HFF-Myc (cell line): ENCODE data around the gene ECM1.

Source experiments
- DNase-seq: peaks from one replicate; pipeline ENCODE4 v3.0.0-alpha.2; 2011; ENCODE audit warnings: low read depth; ENCODE audit errors: extremely low read depth
- H3K4me3 ChIP-seq: replicated peaks from 2 replicates; pipeline ENCODE4 v1.5.1; 2011; ENCODE audit warnings: low read depth, mild to moderate bottlenecking, control low read depth, low read length
- TF ChIP-seq, protein P1 (sequence below): IDR thresholded peaks from 2 replicates; pipeline ENCODE4 v1.5.1; 2012; ENCODE audit warnings: mild to moderate bottlenecking, low read depth, low read length, control low read depth; ENCODE audit errors: missing control alignments

Gene ECM1

DNA sequence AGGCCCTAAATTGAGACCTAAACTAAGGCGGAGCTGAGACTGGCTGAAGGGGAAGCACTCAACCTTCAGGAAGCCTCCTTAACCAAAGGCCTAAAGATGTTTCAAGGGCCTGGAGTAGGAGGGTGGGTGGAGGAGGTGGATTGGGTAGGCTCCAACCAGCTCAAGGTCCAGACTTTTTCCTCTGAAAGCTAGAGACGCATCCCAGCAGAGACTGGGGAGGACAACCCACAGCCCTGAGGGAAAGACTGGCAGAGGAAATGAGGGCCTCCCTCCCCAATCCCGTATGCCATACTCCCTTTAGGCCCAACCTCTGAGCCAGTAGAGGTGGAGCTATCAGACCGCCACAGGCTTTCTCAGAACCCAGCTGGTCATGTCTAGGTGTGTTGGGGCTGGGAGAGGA lies 1.1 kb downstream of the ECM1 start:
- TF ChIP-seq, protein P1, sequence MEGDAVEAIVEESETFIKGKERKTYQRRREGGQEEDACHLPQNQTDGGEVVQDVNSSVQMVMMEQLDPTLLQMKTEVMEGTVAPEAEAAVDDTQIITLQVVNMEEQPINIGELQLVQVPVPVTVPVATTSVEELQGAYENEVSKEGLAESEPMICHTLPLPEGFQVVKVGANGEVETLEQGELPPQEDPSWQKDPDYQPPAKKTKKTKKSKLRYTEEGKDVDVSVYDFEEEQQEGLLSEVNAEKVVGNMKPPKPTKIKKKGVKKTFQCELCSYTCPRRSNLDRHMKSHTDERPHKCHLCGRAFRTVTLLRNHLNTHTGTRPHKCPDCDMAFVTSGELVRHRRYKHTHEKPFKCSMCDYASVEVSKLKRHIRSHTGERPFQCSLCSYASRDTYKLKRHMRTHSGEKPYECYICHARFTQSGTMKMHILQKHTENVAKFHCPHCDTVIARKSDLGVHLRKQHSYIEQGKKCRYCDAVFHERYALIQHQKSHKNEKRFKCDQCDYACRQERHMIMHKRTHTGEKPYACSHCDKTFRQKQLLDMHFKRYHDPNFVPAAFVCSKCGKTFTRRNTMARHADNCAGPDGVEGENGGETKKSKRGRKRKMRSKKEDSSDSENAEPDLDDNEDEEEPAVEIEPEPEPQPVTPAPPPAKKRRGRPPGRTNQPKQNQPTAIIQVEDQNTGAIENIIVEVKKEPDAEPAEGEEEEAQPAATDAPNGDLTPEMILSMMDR: no peak
- no peak for DNase-seq
- H3K4me3 ChIP-seq: 0 out of 2 replicates have a peak overlapping the region, but pooled peaks have one; percentile 32

DNA sequence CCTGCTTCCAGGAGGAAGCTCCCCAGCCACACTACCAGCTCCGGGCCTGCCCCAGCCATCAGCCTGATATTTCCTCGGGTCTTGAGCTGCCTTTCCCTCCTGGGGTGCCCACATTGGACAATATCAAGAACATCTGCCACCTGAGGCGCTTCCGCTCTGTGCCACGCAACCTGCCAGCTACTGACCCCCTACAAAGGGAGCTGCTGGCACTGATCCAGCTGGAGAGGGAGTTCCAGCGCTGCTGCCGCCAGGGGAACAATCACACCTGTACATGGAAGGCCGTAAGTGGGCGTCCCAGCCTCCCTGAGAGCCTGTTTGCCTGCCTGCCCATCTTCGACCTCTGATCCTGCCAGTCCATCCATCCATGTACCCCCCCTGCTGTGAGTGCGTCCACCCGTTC lies 3.6 kb downstream of the ECM1 start:
- DNase-seq: no peak
- TF ChIP-seq, protein P1: no peak
- no peak overlapping the region for H3K4me3 ChIP-seq

DNA sequence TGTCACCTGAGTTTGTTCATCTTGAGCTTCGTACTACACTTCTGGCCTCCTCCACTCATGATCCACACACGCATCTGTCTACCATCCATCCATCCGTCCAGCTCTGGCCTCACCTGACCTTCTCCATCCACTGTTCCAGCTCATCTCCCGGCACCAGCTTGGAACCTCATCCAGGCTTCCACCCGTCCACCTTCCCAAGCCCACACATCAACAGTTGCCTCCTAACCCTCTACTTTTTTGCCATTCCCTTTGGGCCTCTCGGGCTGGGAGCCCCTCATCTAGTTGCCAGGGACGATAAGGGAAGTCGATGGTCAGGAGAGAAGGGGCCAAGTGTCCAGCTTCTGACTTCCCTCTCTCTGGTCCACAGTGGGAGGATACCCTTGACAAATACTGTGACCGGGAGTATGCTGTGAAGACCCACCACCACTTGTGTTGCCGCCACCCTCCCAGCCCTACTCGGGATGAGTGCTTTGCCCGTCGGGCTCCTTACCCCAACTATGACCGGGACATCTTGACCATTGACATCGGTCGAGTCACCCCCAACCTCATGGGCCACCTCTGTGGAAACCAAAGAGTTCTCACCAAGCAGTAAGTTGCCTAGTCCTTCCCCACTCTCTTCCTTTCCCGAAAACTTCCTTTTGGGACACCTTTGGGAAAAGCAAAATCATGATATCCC lies 4.2 kb downstream of the ECM1 start:
- TF ChIP-seq, protein P1: no peak
- H3K4me3 ChIP-seq: no peak overlapping the region
- DNase-seq: no peak

DNA sequence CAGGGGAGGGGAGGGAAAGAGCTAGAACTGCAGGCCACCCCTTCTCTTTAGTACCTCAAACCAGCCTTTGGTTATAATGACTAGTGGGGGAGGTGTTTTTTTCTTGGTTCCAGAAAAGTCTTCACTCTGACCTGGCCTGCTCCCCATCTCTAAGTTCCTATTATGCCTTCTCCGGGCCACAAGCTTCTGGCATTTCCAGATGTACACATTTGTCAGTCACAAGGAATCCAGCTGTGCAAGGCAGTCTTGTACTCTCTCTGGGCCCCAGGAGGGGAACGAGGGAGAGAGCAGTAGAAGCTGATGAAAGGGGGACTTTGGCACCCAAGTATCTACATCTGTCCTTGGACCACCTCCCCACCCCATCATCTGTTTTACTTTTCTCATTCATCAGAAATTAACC lies 4.9 kb downstream of the ECM1 start:
- DNase-seq: no peak
- no peak overlapping the region for H3K4me3 ChIP-seq
- TF ChIP-seq, protein P1: no peak

DNA sequence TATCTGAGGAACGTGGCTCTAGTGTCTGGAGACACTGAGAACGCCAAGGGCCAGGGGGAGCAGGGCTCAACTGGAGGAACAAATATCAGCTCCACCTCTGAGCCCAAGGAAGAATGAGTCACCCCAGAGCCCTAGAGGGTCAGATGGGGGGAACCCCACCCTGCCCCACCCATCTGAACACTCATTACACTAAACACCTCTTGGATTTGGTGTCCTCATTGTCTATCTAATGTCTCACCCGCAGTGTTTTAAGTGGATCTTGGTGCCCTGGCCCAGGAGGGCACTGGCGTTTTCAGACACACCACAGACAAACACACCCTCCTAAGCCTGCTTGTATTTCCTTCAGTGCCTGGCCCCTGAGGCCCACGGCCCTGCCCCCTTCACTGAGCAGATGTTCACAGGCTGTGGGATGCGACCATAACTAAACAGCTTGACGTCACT lies 5.5 kb downstream of the ECM1 start:
- DNase-seq: no peak
- H3K4me3 ChIP-seq: no peak overlapping the region
- TF ChIP-seq, protein P1: no peak

DNA sequence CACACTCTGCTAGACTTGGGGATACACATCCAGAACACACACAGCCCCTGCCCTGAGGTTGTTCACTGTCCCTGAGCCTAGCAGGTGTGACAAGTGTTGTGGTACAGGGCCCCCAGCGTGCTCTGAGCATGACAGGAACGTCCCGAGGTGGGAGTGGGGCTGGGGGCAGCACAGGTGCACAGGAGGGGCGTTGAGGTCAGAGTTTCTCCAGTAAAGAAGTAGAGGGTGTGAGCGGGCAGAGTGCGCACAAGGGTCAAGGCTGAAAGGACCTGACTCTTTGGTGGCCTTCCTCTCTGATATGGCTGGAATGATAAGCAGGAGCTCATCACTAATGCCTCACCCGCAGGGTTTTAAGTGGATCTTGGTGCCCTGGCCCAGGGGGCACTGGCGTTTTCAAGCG lies 6.4 kb downstream of the ECM1 start:
- TF ChIP-seq, protein P1: no peak
- no peak for DNase-seq
- no peak overlapping the region for H3K4me3 ChIP-seq

DNA sequence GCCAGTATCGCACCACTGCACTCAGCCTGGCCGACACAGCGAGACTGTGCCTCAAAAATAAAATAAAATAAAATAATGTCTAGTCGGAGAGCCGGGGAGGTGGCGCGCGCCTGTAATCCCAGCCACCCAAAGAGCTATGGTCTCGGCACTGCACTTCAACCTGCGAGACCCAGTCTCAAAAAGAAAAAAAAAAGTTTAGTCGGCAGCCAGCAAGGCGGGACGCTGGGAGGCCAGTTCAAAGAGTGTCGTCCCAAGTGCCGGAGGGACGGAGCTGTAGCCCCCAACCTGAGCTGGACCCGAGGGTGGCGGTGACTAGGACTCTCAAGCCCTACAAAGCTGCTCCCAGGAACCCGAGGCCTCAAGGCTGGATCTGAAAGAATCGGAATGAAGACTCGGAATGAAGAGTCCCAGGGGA lies 7.0 kb downstream of the ECM1 start:
- TF ChIP-seq, protein P1: no peak
- DNase-seq: no peak
- H3K4me3 ChIP-seq: peak overlapping the region; percentile 53
